B cell (primary cell): ENCODE results near the gene ARRB1. TPM values are rescaled to one million over a fixed set of nuclear protein-coding genes. Genes with fewer than 3 reads are reported as not detected.

ENCODE experiments used
- ATAC-seq: fragments of 200-7000 bp; cut with Tn5 transposase; one replicate; pipeline ENCODE4 v1.10.0; 2021; ENCODE audit warnings: low read depth, mild to moderate bottlenecking, moderate number of reproducible peaks, moderate library complexity
- CTCF ChIA-PET: fragments of 350-600 bp; sonication (Branson Sonifier 250); formaldehyde crosslinking; loops from one replicate; lab custom pipeline; 2021; ENCODE audit warnings: antibody characterized with exemption, inconsistent platforms; lab: Charles Lee
- POLR2A ChIA-PET: fragments of 350-600 bp; sonication (Branson Sonifier 250); formaldehyde crosslinking; loops from one replicate; lab custom pipeline; 2021; ENCODE audit warnings: antibody characterized with exemption; lab: Charles Lee
- DNase-seq: peaks from one replicate; pipeline ENCODE4 v3.0.0; 2013
- H2AFZ ChIP-seq: 2 replicates; pipeline ENCODE4 v1.6.1; 2012; ENCODE audit warnings: mild to moderate bottlenecking, low read depth, low read length; ENCODE audit not compliant: insufficient read depth, poor library complexity, severe bottlenecking
- H3K27ac ChIP-seq, 2 donors: 1 replicate in 1 of 2; 2 replicates in 1 of 2; pipeline ENCODE4 v1.5.1; 2012 to 2013; ENCODE audit warnings: low read length in 2 of 2, mild to moderate bottlenecking in 2 of 2, moderate library complexity in 1 of 2
- H3K27me3 ChIP-seq, 4 experiments: fragments of 200-600 bp in 1 of 4; sonication (generic) in 1 of 4; replicated peaks in 1 of 4; 1 replicate in 2 of 4; 2 replicates in 2 of 4; pipeline versions ENCODE4 v1.6.1 to v1.7.0; 2013 to 2016; ENCODE audit warnings: low read length in 3 of 4, mild to moderate bottlenecking in 2 of 4, mixed read lengths in 1 of 4, moderate library complexity in 1 of 4; ENCODE audit not compliant: insufficient read depth in 4 of 4, control insufficient read depth in 3 of 4; ENCODE audit errors: control extremely low read depth in 1 of 4
- H3K36me3 ChIP-seq, 2 experiments: replicated peaks in 1 of 2; 1 replicate in 1 of 2; 2 replicates in 1 of 2; pipeline versions ENCODE4 v1.6.1 to v1.7.1; 2013; ENCODE audit warnings: low read length in 1 of 2; ENCODE audit not compliant: insufficient read depth in 2 of 2, control insufficient read depth in 1 of 2; ENCODE audit errors: control extremely low read depth in 1 of 2, extremely low read depth in 1 of 2
- H3K4me1 ChIP-seq, 2 donors: fragments of 200-600 bp in 1 of 2; sonication (generic) in 1 of 2; 1 replicate in 1 of 2; 2 replicates in 1 of 2; pipeline versions ENCODE4 v1.5.1 to v1.6.1; 2013 to 2017; ENCODE audit warnings: low read length in 2 of 2; ENCODE audit not compliant: control insufficient read depth in 2 of 2, insufficient read depth in 2 of 2
- H3K4me2 ChIP-seq: replicated peaks from 2 replicates; pipeline ENCODE3; 2012; ENCODE audit warnings: mild to moderate bottlenecking, low read depth, low read length; ENCODE audit not compliant: poor library complexity, severe bottlenecking
- H3K4me3 ChIP-seq, 5 experiments: fragments of 200-600 bp in 1 of 5; sonication (generic) in 1 of 5; 1 replicate in 3 of 5; 2 replicates in 2 of 5; pipeline versions ENCODE4 v1.5.1 to v1.7.0; 2011 to 2016; ENCODE audit warnings: low read length in 4 of 5, mild to moderate bottlenecking in 4 of 5, low read depth in 2 of 5, control low read depth in 1 of 5, moderate library complexity in 1 of 5; ENCODE audit not compliant: insufficient read depth in 1 of 5; ENCODE audit errors: control extremely low read depth in 1 of 5, extremely low read depth in 1 of 5
- H3K79me2 ChIP-seq: fragments of 200-600 bp; sonication (generic); one replicate; pipeline ENCODE4 v1.6.0; 2016; ENCODE audit warnings: low read length; ENCODE audit not compliant: control insufficient read depth, insufficient read depth
- H3K9ac ChIP-seq: fragments of 200-600 bp; sonication (generic); 2 replicates; pipeline ENCODE4 v1.6.1; 2017; ENCODE audit warnings: mild to moderate bottlenecking, low read length, moderate library complexity
- H3K9me3 ChIP-seq, 3 donors: one replicate each; pipeline versions ENCODE4 v1.6.1 to v1.7.1; 2013; ENCODE audit warnings: low read length in 2 of 3; ENCODE audit not compliant: control insufficient read depth in 2 of 3, insufficient read depth in 1 of 3; ENCODE audit errors: control extremely low read depth in 1 of 3
- H4K20me1 ChIP-seq: 2 replicates; pipeline ENCODE4 v1.6.0; 2012; ENCODE audit warnings: mild to moderate bottlenecking, low read length; ENCODE audit not compliant: insufficient read depth, control insufficient read depth, poor library complexity, severe bottlenecking
- H3K27ac Mint-ChIP-seq: one replicate; pipeline ENCODE4 v1.8.0; 2021; ENCODE audit warnings: mixed read lengths
- H3K27me3 Mint-ChIP-seq: one replicate; pipeline ENCODE4 v1.8.0; 2021; ENCODE audit warnings: mixed read lengths
- H3K4me1 Mint-ChIP-seq: one replicate; pipeline ENCODE4 v1.8.0; 2021; ENCODE audit warnings: mixed read lengths
- H3K4me3 Mint-ChIP-seq: one replicate; pipeline ENCODE4 v1.8.0; 2021; ENCODE audit warnings: mixed read lengths
- H3K9me3 Mint-ChIP-seq: one replicate; pipeline ENCODE4 v1.8.0; 2022; ENCODE audit warnings: mixed read lengths; ENCODE audit not compliant: insufficient read depth
- CTCF ChIP-seq: fragments of 200-600 bp; IDR thresholded peaks from one replicate; pipeline ENCODE4 v1.8.0; 2022; ENCODE audit warnings: antibody characterized with exemption, mild to moderate bottlenecking
- EZH2 ChIP-seq: IDR thresholded peaks from 2 replicates; pipeline ENCODE4 v1.6.1; 2012; ENCODE audit warnings: borderline replicate concordance, low read depth, mild to moderate bottlenecking, moderate library complexity, low read length; ENCODE audit not compliant: insufficient read depth, poor library complexity, severe bottlenecking
- WGBS: methylation state at CpG from one replicate; pipeline ENCODE4 v1.1.5; 2013; ENCODE audit warnings: missing lambda C conversion rate; ENCODE audit not compliant: insufficient coverage; 5-methylcytosine and 5-hydroxymethylcytosine counted together
- intact Hi-C: fragments of 100-400 bp; cut with micrococcal nuclease; formaldehyde crosslinking; loops from one replicate; pipeline ENCODE4 v1.10.0; 2022
- polyA plus RNA-seq: library from polyadenylated mRNA; depleted of rRNA; stranded (reverse); fragments of >200 nt; gene quantifications from 2 replicates; pipeline ENCODE4 v1.2.3, GENCODE V29; 2012
- total RNA-seq, 2 donors: library from RNA; stranded (reverse); fragments of 120-200 nt in 1 of 2; gene quantifications; 1 replicate in 1 of 2; 2 replicates in 1 of 2; pipeline versions ENCODE4 v1.2.3 to v1.2.4, GENCODE V29; 2013 to 2022

The ARRB1 gene
- total and polyA plus RNA-seq, 2 donors (not counting 1 experiment from before 2014, with no cell fraction given) = 1.0 to 1.9 TPM

GRCh38 chr11:75303544-75304224 is 47.8 kb downstream of the ARRB1 start:
- TF ChIP-seq EZH2 (no peak), CTCF (no peak)
- Histone ChIP-seq H3K27ac (no peak overlapping the region), H3K4me1 (no peaks in the 10 kb centered on the region), H4K20me1 (no peaks in the 10 kb centered on the region), H3K4me2 (no peak overlapping the region), H3K27me3 (no peaks in the 10 kb centered on the region), H2AFZ (no peak overlapping the region), H3K4me3 (no peak overlapping the region), H3K36me3 (no peaks in the 10 kb centered on the region), H3K9ac (no peak overlapping the region), H3K79me2 (no peaks in the 10 kb centered on the region), H3K9me3 (no peaks in the 10 kb centered on the region)
- Mint-ChIP-seq H3K4me3 (no peak overlapping the region), H3K9me3 (no peaks in the 10 kb centered on the region), H3K27ac (no peak overlapping the region), H3K27me3 (no peaks in the 10 kb centered on the region), H3K4me1 (no peaks in the 10 kb centered on the region)
- ChIA-PET POLR2A (no interaction called here), CTCF (no interaction called here)
- no peak for ATAC-seq
- DNase-seq = no peak
- WGBS = 96% methylated on average over 6 of the region's 10 CpGs
- intact Hi-C loops = no loop called here

DNA sequence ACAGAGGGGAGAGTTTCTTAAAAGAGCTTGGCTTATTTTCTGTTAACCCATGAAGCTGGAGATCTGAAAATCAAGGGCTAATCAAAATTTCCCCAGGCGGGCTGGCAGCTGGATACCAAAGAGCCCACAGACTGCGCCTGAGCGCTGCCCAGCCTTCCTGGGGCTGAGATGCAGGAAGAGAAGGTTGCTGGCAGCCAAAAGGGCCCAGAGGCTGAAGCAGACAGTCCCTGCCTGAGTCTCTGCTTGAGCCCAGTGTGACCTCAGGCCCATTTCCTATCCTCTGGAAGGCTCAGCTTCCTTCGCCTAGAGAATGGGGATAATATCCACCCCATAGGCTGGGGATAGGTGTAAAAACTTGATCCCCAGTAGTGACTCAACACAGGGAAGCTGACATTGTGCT is 49.1 kb downstream of the ARRB1 start:
- no peaks in the 10 kb centered on the region for H3K27me3 Mint-ChIP-seq
- CTCF ChIA-PET = no interaction called here
- TF ChIP-seq EZH2 (no peak), CTCF (no peak)
- no peak overlapping the region for H2AFZ ChIP-seq
- H3K4me2 ChIP-seq = no peak overlapping the region
- no peaks in the 10 kb centered on the region for H3K4me1 ChIP-seq
- H3K4me3 Mint-ChIP-seq = no peak overlapping the region
- no peak for DNase-seq
- H3K36me3 ChIP-seq = no peaks in the 10 kb centered on the region
- no peaks in the 10 kb centered on the region for H3K9me3 ChIP-seq
- H3K4me3 ChIP-seq = no peak overlapping the region
- H3K79me2 ChIP-seq = no peaks in the 10 kb centered on the region
- no peak overlapping the region for H3K9ac ChIP-seq
- POLR2A ChIA-PET = no interaction called here
- no peak overlapping the region for H3K27ac ChIP-seq
- WGBS = 60% methylated on average over 3 of the region's 4 CpGs
- intact Hi-C loops = no loop called here
- ATAC-seq = no peak
- no peaks in the 10 kb centered on the region for H3K9me3 Mint-ChIP-seq
- H3K4me1 Mint-ChIP-seq = no peaks in the 10 kb centered on the region
- no peaks in the 10 kb centered on the region for H4K20me1 ChIP-seq
- no peaks in the 10 kb centered on the region for H3K27me3 ChIP-seq
- no peak overlapping the region for H3K27ac Mint-ChIP-seq
